Measurements from ENCODE around the gene GAS2L1.

DNA sequence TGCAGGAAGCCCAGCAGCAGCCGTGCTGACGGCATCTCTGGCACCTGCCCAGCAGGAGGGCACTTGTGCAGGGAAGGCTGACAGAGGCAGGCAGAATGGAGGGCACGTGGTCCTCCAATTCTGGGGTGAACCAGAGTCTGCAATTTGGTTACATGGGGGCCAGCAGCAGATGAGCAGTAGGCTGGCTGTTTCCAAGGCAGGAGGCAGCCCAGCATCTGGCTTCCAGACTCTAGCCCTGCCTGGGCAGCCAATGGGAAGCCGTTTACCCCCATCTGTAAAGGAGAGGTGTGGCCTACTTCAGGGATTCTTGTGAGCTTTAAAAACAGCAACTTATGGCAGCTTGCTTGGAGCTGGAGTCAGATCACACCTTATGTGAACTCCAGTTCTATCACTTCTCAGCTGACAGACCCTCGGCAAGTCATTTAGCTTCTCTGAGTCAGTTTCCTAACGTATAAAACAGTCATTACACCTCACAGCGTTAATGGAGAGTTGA, 36.9 kb downstream of the GAS2L1 start:
- TF ChIP-seq CTCF (IDR thresholded peaks at IDR 0.05; ENCODE audit: borderline replicate concordance, extremely low read depth, low read length, poor library complexity, severe bottlenecking), result no peak
- TF ChIP-seq EZH2 (IDR thresholded peaks at IDR 0.05; ENCODE audit: borderline replicate concordance, low read depth, low read length, severe bottlenecking), result no peak

Measured in DND-41 (cell line).